GM18907 (cell line): Measurements from ENCODE around the gene CSTB.

Experiments
- ATAC-seq: cut with Tn5 transposase; IDR thresholded peaks from one replicate; pipeline ENCODE4 v1.9.1; 2021; ENCODE audit warnings: mild to moderate bottlenecking, moderate library complexity; ENCODE audit not compliant: unreplicated experiment

The CSTB gene

GRCh38 chr21:43752758-43753438, 23.2 kb downstream of the CSTB start:
- ATAC-seq, result no peak

GRCh38 chr21:43751955-43752591, 24.0 kb downstream of the CSTB start:
- no peak for ATAC-seq

- ATAC-seq, result no peak
These were observed 25.6 kb downstream of the CSTB start for GRCh38 chr21:43750339-43751033.

GRCh38 chr21:43749651-43750262, 26.4 kb downstream of the CSTB start:
- no peak for ATAC-seq

GRCh38 chr21:43748622-43749021, 27.5 kb downstream of the CSTB start:
- ATAC-seq, result no peak

- ATAC-seq, result no peak
These were observed 30.2 kb downstream of the CSTB start for GRCh38 chr21:43745772-43746517.

GRCh38 chr21:43744725-43745124, 31.4 kb downstream of the CSTB start:
- ATAC-seq, result no peak

- ATAC-seq, result no peak
These were observed 32.2 kb downstream of the CSTB start for GRCh38 chr21:43743947-43744346.

GRCh38 chr21:43741423-43742096, 34.5 kb downstream of the CSTB start:
- no peak for ATAC-seq

- no peak for ATAC-seq
These were observed 35.5 kb downstream of the CSTB start for GRCh38 chr21:43740497-43741156.

- no peak for ATAC-seq
These were observed 36.3 kb downstream of the CSTB start for GRCh38 chr21:43739621-43740435.

GRCh38 chr21:43737158-43737950, 38.8 kb downstream of the CSTB start:
- no peak for ATAC-seq

- no peak for ATAC-seq
These were observed 39.8 kb downstream of the CSTB start for GRCh38 chr21:43736224-43736883.

- no peak for ATAC-seq
These were observed 40.6 kb downstream of the CSTB start for GRCh38 chr21:43735236-43736091.

- no peak for ATAC-seq
These were observed 41.2 kb downstream of the CSTB start for GRCh38 chr21:43734928-43735229.

- no peak for ATAC-seq
These were observed 41.8 kb downstream of the CSTB start for GRCh38 chr21:43734131-43734927.
